GM12864 (cell line): ENCODE results near the gene CNTNAP2.

Experiments used
- DNase-seq: peaks from one replicate; pipeline ENCODE4 v3.0.0-alpha.2; 2011; ENCODE audit warnings: low read depth
- H3K4me3 ChIP-seq: 2 replicates; pipeline ENCODE4 v1.5.1; 2011; ENCODE audit warnings: mild to moderate bottlenecking, low read depth, low read length, control low read depth
- CTCF ChIP-seq: IDR thresholded peaks from 2 replicates; pipeline ENCODE4 v1.5.1; 2011; ENCODE audit warnings: low read depth, mild to moderate bottlenecking, moderate library complexity, low read length, control low read depth, inconsistent platforms; ENCODE audit errors: missing control alignments

CNTNAP2 gene

GRCh38 chr7:146713934-146714333, 597.3 kb downstream of the CNTNAP2 start:
- DNase-seq = no peak
- TF ChIP-seq CTCF = no peak
- H3K4me3 ChIP-seq = no peak overlapping the region

DNA sequence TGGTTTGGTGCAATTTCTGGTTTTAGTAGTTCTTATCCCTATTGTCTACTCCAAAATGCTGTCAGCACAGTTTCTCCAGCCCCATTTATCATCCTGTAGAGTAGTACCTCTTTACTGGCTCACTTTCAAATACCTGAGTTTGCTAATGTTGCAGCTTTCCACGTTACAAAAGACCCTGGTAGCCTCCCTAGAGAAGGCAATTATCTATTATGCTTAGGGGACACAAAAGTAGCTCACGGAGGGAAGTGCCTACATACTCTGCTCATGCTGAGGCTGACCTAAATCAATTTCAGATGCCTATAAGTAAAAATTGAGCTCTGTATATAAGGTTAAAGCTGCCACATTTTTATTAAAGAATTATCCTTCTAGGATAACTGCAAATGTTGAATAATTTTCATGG, 603.6 kb downstream of the CNTNAP2 start:
- no peak for TF ChIP-seq CTCF
- no peak overlapping the region for H3K4me3 ChIP-seq
- no peak for DNase-seq

DNA sequence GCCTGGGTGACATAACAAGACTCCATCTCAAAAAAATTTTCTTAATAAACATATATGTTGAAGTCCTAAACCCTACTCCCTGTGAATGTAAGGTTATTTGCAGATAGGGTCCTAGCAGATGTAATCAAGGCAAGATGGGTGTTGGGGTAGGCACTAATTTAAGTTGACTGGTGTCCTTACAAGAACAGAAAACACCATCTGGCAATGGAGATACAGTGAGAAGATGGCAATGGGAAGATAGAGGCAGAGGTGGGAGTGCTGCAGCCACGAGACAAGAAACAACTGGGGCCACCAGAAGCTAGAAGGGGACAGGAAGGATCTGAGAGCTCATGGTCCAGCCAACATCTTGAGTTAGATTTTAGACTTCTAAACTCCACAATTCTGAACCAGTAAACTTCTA, 606.4 kb downstream of the CNTNAP2 start:
- H3K4me3 ChIP-seq = no peak overlapping the region
- DNase-seq = no peak
- no peak for TF ChIP-seq CTCF

DNA sequence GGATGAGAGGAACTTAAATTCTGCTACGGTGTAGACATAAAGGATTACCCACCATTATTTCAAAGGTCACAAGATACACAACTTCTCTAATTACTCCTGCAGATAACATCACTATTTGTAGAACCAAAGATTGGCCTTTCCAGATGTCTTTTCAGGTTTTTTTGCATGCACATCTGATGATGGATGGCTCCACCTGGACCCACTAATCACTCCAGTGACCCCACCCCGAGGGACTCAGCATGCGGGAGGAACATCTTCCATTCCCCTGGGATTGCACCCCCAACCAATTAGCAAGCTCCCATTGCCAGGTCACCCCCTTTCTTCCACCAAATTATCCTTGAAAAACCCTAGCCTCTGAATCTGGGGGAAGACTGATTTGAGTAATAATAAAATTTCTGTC, 608.9 kb downstream of the CNTNAP2 start:
- DNase-seq = no peak
- no peak for TF ChIP-seq CTCF
- no peak overlapping the region for H3K4me3 ChIP-seq

GRCh38 chr7:146728141-146728540, 611.5 kb downstream of the CNTNAP2 start:
- no peak for TF ChIP-seq CTCF
- no peak for DNase-seq
- H3K4me3 ChIP-seq = no peak overlapping the region

DNA sequence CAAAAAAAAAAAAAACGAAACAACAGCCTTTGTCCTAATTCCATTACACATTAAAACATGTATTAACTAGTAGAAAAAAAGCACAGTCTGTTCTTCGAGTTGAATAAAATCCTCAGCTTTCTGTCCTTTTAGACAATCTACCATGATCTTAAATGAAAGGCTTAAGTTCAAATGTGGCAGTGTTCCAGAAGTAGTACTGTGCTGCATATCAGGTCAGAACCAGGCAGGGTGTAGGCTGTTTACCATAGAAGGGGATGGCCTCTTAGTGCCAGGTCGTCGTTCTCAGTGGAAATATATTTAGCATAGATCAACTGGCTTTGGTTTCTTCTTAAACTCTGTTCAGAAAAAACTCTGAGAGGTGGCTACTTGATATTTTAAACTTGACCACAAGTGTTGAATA, 612.0 kb downstream of the CNTNAP2 start:
- H3K4me3 ChIP-seq = no peak overlapping the region
- DNase-seq = no peak
- no peak for TF ChIP-seq CTCF

DNA sequence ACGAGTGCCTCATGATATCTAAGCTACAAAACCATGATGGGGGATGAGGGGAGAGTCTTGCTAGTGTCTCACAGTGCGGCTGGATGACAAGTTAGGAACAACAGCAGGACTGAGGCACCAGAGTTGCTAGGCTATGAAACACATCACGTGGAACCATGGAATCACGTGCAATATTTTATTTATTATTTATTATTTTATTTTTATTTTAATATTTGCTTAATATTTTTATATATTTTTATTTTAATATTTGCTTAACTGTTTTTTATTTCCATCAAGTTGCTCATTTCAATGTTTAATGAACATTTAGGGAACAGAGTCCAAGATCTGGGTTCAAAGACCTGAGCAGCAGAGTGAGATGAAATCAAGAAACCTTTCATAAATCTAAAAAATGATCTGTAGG, 614.6 kb downstream of the CNTNAP2 start:
- TF ChIP-seq CTCF = no peak
- no peak overlapping the region for H3K4me3 ChIP-seq

More for the DNA sequence above, 614.6 kb downstream of the CNTNAP2 start:
- DNase-seq = no peak
